Left hindlimb (tissue), 1 donor: ENCODE data around the gene FOXRED2.

ENCODE experiments used
- DNase-seq: peaks from one replicate; pipeline ENCODE4 v3.0.0-alpha.2; 2018

The FOXRED2 gene

GRCh38 chr22:36514766-36515165 is 7.9 kb upstream of the FOXRED2 start:
- DNase-seq = no peak

- no peak for DNase-seq
Observed at GRCh38 chr22:36512991-36513390, 6.2 kb upstream of the FOXRED2 start.

- DNase-seq = no peak
Observed at GRCh38 chr22:36512333-36512732, 5.5 kb upstream of the FOXRED2 start.

- no peak for DNase-seq
Observed at GRCh38 chr22:36510966-36511881, 4.4 kb upstream of the FOXRED2 start.

- DNase-seq = no peak
Observed at GRCh38 chr22:36510384-36510783, 3.5 kb upstream of the FOXRED2 start.

GRCh38 chr22:36507518-36508010 is 724 bp upstream of the FOXRED2 start:
- DNase-seq = no peak

GRCh38 chr22:36505998-36506635 is 723 bp downstream of the FOXRED2 start:
- DNase-seq = peak; percentile 41

- no peak for DNase-seq
Observed at GRCh38 chr22:36497910-36498665, 8.8 kb downstream of the FOXRED2 start.

- DNase-seq = no peak
Observed at GRCh38 chr22:36493690-36494110, 13.1 kb downstream of the FOXRED2 start.

- DNase-seq = no peak
Observed at GRCh38 chr22:36492109-36492508, 14.7 kb downstream of the FOXRED2 start.

- no peak for DNase-seq
Observed at GRCh38 chr22:36491155-36491554, 15.7 kb downstream of the FOXRED2 start.

GRCh38 chr22:36486619-36487384 is 20.0 kb downstream of the FOXRED2 start:
- no peak for DNase-seq

- peak; percentile 99 for DNase-seq
Observed at GRCh38 chr22:36481393-36482168, 25.3 kb downstream of the FOXRED2 start, which contains the start of gene TXN2. TXN2 (minus strand) TSS chr22:36481640; CDS start chr22:36480837, 803 bp downstream.

- DNase-seq = no peak
Observed at GRCh38 chr22:36480941-36481392, 25.9 kb downstream of the FOXRED2 start.

GRCh38 chr22:36478966-36479365 is 27.9 kb downstream of the FOXRED2 start:
- DNase-seq = no peak

GRCh38 chr22:36475341-36475740 is 31.5 kb downstream of the FOXRED2 start:
- DNase-seq = no peak

GRCh38 chr22:36472689-36473088 is 34.2 kb downstream of the FOXRED2 start:
- DNase-seq = no peak

GRCh38 chr22:36471341-36471821 is 35.5 kb downstream of the FOXRED2 start:
- no peak for DNase-seq

GRCh38 chr22:36470994-36471331 is 35.9 kb downstream of the FOXRED2 start:
- DNase-seq = no peak

- DNase-seq = peak; percentile 86
Observed at GRCh38 chr22:36470162-36470993, 36.5 kb downstream of the FOXRED2 start.
